Left renal pelvis (tissue), 4 donors: ENCODE data around the gene HSPB8. TPM values are rescaled to one million over a fixed set of nuclear protein-coding genes. Genes with fewer than 3 reads are reported as not detected.
"Not testable (repeated sequence)": the region's sequence is repeated elsewhere in the genome, so short reads cannot be mapped to it uniquely, and the experiment has no call there.

Experiments used
- DNase-seq, 4 donors: peaks; one replicate each; pipeline ENCODE4 v3.0.0-alpha.2; 2013; ENCODE audit warnings: low read depth in 4 of 4, low spot score in 3 of 4
- polyA plus RNA-seq, 4 donors: library from polyadenylated mRNA; unstranded; fragments of 120-200 nt; gene quantifications; one replicate each; pipeline ENCODE4 v1.2.1, GENCODE V29; 2013; ENCODE audit not compliant: insufficient read length in 4 of 4

The HSPB8 gene
- polyA plus RNA-seq, 4 donors = 6.2 to 24.5 (median 7.2) TPM

DNA sequence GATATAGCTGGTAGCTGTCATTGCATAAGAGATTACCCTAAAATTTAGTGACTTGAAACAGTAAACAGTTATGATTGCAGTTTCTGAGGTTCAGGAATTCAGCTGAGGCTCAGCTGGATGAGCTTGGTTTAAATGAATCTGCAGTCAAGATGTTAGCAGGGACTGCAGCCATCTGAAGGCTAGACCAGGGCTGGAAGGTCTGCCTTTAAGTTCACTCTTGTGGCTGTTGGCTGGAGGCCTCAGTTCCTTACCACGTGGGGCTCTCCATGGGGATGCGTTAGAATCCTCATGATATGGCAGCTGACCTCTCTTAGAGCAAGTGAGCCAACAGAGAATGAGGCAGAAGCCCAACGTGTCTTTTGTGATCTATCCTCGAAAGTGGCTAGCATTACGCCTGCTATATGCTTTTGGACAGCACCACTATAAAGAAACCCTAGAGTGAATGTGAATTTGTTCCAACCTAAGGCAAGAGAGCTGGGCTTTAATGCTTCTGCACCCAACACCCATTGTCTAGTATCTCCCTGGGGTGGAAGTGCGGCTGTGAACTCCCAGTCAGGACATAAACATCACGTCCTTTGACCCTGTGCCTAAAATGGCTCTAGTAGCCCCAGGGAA is 26.0 kb downstream of the HSPB8 start:
- DNase-seq = no peak

- DNase-seq = no peak
Measured at GRCh38 chr12:119206348-119207062, 27.8 kb downstream of the HSPB8 start.

- no peak for DNase-seq
Measured at GRCh38 chr12:119207063-119207560, 28.4 kb downstream of the HSPB8 start.

- DNase-seq = no peak
Measured at GRCh38 chr12:119208626-119209061, 29.9 kb downstream of the HSPB8 start.

- DNase-seq = no peak
Measured at GRCh38 chr12:119211884-119212283, 33.2 kb downstream of the HSPB8 start.

DNA sequence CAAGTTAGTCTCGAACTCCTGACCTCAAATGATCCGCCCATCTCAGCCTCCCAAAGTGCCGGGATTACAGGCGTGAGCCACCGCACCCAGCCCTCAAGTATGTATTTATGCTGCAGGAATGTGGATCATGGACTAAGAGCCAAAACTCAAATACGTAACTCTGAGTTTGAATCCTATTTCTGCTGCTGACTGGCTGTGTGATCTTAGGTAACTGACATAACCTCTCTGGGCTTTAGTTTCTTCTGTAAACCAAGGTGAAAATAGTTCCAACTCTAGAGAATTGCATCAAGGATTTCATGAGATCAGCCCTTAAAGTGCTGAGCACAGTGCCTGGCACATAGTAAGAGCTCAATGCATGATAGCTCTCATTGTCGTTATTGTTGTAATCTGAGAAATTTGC is 37.4 kb downstream of the HSPB8 start:
- DNase-seq = no peak

GRCh38 chr12:119218875-119219274 is 40.1 kb downstream of the HSPB8 start:
- DNase-seq = not testable (repeated sequence)

DNA sequence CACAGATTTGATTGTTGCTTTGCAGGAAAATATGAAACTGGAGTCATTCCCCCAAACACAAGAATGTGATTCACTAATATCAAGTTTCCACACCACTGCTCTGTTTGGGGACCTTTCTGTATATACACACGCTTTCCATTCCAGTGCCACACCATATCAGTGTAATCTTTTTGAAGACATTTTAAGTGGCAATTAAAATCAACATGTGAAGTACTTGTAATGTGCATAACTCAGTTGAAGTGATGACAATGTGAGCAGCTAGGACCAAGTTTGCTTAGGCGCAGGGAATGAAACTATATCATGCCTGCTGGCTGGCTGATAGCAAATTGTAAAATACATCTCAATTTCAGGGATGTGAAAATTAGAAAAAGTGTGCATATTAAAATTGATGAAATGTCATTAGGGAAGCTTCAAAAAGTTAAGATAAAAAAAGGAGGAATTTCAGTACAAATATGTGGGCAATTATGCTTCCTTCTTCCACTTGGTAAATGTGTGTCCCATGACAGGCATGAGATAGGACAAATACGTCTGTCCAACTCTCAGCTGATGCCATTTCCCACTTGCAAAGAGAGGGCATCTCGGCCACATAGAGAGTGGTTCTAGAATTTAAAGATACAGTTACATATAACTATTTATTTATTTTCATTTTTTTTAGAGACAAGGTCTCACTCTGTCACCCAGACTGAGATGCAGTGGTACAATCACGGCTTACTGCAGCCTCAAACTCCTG is 43.7 kb downstream of the HSPB8 start:
- no peak for DNase-seq

GRCh38 chr12:119225454-119225853 is 46.7 kb downstream of the HSPB8 start:
- no peak for DNase-seq

GRCh38 chr12:119227292-119227691 is 48.6 kb downstream of the HSPB8 start:
- DNase-seq = no peak

GRCh38 chr12:119229205-119229604 is 50.5 kb downstream of the HSPB8 start:
- no peak for DNase-seq

DNA sequence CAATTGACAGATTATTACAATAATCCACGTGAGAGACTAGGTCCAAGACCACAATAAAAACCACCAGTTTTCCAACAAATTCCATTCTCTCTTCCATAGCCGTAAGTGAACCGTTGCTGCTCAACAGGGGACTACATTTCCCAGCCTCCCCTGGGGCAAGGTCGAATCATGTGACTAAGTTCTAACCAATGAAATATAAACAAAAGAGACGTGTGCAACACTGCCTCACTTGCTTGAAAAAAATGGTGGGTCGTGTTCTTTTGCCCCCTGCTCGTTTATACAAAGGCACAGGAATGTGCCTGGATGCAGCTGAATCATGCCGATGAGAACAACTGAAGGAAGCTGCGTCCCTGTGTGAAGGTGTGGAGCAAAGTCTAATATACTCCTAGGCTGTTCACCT is 51.1 kb downstream of the HSPB8 start:
- no peak for DNase-seq

DNA sequence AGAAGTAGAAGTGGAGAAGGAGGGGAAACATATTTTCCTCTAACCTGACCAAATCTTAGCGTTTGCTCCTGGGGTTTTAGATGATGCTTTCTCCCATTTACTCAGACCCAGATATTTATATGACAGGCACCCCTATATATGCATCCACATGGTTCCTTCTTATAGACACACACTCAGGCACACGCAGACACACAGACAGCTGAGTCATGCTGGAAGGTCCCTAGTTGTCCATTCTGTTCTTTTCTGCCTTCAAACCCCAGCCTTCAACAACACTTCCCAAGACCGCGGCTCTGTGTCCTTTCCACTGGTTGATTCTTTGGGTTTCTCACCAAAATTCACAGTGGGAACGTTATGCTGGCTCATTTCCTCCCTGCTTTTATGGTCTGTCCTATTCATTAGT is 52.1 kb downstream of the HSPB8 start:
- DNase-seq = no peak

GRCh38 chr12:119231774-119232173 is 53.0 kb downstream of the HSPB8 start:
- DNase-seq = no peak

DNA sequence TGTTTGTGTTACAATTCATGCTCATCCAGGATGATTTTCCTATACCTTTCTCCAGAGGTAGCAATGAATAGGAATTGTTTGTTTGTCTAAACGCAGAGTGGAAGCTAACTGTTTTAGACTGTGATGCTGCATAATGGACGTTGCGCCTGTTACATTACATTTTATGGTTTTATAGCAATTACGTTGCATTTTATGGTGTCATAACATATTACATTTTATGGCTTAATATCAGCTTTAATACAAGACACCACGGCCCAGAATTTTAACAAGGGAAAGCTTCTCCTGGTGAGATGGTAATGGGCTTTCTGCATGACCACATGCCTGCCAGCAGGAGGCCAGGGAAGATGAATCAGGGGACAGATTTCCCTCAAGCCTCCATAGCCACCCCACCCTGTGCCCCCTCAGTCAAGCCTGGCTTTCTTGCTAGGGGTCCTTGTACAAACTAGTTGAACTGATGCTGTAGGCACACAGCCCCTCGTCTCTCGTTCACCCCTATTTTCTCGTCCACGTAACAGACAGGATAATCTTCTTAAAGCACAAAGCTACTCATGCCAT is 56.5 kb downstream of the HSPB8 start:
- no peak for DNase-seq

- no peak for DNase-seq
Measured at GRCh38 chr12:119236372-119236771, 57.6 kb downstream of the HSPB8 start.

GRCh38 chr12:119239040-119239439 is 60.3 kb downstream of the HSPB8 start:
- no peak for DNase-seq

DNA sequence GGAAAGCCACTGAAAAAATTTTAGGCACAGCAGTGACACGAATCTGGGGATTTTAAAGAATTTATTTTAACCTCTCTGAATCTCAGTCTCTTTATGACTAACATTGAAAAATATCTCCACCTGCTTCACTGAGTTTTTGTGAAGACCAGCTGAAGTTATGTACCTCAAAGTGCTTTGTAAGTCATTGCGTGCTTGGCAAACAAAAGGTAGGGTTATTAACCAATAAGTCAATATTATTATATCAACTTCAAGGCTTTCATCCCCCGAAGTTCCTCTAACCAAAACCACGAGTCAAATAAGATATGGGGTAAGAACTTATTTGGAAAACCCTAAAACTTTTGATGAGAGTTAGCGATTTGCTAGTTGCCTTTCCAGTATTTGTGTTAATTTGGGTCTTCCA is 62.3 kb downstream of the HSPB8 start:
- DNase-seq = no peak

DNA sequence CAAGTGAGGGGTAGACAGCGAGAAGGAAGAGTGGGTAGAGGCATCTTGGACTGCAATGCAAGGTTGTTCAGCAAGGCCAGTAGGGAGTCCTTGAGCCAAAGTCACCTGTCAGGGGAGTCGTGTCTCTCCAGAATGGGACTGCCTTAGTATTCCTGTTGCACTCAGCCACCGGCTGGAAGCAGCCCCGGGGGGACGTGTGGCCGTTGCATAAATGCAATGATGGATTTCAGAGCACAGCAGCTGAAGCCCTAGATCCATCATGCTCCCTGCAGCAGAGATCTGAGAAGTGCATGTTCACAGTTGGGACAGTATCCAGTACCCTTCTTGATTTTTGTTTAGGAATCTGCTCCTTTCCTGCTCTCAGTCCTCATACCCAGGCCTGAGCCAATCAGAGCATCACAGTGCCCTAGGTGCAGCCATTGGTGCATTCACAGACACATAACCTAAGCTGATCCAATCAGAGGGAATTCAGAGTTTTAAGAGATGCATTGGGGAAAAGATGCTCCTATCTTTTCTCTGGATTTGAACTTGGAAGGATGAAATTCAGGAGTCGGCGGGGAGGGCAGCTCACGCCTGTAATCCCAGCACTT is 62.9 kb downstream of the HSPB8 start:
- DNase-seq = no peak
